HG03103 (cell line): ENCODE data around the gene ATP11A.
"Not testable (repeated sequence)": the region's sequence is repeated elsewhere in the genome, so short reads cannot be mapped to it uniquely, and the experiment has no call there.

Experiments used
- ATAC-seq: cut with Tn5 transposase; IDR thresholded peaks from one replicate; pipeline ENCODE4 v1.9.1; 2021; ENCODE audit warnings: low read depth; ENCODE audit not compliant: unreplicated experiment

Gene ATP11A

DNA sequence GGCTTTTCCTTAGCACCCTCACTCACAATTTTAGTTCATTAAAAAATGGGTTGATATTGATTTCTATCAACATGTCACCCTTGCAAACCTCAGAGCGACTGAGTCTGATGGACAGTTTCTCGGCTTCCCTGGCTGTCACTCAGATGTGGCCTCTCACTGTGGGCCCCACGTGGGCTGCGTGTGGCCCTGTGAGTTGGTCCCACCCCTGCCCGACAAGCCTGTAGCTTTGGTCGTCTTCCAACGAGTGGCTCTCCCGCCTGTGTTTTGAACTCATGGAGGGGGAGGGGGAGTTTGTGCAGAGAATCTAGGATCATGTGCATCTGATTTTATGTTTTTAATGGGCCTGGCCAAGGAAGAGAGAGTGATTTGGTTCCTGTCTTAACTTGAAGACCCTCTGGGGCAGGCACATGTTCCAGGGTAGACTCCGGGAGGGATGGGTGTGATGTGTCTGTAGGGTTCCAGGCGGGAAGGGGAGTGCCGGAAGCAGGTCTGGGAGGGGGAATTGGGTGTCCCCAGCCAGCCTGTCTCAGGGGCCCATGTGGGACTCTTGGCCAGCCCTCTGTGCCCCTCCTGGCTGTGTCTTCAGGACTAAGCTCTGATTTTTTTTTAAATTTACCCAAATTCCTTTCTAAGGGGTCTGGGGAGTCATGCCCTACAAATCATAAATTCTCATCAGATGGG lies 18.9 kb downstream of the ATP11A start:
- no peak for ATAC-seq

DNA sequence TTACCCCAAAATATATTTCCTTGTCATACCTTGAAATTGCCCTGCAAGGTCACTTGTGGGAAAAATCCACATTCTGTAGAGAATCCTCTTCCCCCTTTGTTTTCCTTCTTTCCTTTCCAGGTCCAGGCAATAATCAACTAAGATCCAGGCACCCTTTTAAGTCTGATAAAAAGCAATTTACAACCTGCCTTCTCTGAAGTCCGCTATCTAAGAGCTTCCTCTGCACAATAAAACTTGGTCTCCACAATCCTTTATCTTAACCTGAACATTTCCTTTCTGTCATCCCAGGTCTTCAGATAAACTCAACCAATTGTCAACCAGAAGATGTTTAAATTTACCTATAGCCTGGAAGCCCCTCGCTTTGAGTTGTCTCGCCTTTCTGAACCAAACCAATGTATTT lies 19.5 kb downstream of the ATP11A start:
- not testable (repeated sequence) for ATAC-seq

DNA sequence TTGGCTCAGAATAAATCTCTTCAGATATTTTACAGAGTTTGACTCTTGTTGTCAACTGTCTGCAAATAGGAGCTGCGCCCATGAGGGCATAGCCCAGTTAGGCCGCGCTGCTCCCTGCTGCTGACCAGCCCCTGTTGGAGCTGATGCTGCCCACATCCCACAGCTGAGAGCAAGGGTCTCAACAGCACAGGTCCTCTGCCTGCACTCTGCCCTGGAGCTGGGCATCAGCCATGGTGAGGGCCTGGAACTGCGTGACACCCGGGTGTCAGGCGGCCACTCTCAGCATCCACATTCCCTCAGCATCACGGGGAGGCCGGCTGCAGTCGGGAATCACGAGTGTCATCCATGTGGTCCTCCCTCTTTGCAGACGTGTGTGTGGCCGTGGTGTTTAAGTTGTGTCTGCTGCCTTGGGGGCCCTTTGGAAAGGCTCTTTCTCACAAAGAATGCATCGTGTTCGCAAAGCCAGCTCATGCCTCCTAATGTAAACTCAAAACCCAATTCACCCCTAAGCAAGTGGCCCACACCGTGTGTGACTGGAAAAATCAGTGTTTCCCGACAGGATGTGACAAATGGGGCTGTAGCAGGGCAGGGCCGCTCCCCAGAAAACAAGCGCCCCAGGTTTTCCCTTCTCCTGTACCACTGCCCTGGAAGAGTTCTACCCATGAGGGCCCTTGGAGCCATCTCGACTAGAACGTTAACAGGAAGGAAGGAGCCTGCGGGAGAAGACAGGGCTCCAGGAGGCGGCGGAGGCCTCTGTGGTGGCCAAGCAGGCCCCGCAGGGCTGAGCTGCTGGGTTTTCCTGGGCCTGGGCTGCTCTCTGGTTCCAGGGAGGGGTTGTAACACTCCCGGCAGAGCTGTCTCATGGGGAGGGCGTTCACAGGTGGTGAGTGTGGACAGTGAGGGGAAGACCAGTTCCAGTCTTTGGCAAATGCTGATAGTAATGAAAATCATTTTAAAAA lies 20.3 kb downstream of the ATP11A start:
- no peak for ATAC-seq

DNA sequence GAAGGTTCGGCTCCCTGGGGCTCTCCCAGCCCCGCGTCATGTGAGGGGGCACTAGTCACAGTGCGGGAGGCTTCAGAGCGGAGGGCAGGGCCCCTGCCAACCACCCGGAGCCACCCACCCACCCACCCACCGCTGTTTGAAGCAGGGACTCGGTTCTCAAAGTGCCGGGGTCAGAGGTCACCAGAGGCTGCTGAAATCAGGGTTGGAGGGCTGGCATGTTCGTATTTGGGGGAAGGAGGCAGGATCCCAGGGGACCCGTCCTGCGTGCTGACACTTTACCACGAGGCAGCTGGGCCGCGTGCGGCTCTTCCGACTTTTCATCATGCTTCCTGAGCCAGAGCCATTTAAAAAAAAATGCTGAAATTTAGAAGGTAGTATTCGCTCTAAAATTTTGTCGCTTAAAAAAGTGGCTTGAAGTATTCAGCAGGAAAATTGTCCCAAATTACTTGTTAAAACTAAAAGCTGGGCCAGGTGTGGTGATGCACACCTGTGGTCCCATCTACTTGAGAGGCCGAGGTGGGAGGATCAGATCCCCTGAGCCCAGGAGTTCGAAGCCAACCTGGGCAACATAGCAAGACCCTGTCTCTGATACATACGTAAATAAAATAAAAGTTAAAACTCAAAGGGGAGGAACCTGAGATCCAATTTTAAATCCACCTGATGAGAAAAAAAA lies 21.2 kb downstream of the ATP11A start:
- no peak for ATAC-seq

DNA sequence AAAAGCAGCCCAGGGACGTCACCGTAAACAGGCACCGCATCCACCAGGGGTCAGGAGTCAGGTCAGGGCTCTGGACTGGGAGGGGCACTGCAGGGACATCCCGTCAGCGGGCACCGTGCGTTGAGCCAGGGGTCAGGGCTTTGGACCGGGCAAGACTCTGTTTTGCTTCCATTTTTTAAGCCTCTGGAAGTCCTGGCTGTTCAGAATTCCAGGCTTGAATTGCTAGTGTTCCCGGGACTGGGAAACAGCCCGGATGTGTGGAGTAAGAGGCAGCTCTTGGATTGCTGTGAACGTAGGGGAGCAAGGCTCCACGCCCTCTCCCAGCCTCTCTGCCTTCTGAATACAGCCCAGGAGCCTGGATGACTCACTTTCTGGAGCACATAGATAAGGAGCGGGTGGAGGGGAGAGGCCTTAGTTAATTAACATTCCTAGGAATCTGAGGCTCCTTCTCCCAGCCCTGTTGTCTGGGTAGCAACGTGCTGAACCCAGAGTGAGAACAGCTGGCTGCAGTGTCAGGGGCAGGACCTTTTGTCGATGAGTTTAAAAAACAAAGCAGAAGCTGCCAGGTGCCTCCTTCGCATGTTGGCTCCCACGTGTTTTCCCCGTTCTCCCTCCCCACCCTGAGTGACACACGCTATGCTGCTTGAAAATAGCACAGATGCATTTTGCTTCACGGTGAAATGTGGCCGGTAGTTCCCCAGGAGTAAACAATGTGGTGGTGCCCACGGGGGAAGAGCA lies 21.9 kb downstream of the ATP11A start:
- ATAC-seq: peak; percentile 62

DNA sequence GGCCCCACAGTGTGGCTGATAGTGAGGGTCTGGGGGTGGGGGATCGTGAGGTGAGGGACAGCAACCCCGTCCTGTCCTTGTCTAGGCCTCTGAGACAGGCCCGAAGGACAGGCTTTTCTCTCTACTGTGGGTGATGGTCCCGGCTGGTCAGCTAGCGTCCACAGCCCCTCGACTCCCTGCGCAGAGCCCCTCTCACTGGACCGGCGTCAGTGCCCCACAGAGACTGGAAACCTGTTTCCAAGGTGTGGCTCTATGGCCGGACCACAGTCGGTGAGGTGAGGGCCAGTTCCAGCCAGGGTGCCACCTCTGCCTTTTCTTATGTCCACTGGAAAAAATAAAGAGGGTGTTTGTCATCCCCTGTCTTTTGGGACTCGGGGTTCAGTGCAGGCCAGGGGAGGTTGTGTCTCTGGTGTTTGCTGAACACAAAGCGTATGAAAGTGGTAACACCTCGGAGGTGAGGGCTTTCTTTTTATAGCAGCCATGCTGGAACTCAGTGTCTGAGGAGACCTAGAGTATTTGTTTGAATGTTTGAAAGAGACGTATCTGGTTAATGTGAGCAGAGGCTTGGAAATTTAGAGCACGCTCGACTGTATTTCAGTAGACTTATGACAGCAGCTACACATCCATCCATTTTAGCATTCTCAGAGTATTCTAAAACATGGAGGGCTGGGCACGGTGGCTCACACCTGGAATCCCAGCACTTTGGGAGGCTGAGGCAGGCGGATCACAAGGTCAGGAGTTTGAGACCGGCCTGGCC lies 22.8 kb downstream of the ATP11A start:
- ATAC-seq: no peak

DNA sequence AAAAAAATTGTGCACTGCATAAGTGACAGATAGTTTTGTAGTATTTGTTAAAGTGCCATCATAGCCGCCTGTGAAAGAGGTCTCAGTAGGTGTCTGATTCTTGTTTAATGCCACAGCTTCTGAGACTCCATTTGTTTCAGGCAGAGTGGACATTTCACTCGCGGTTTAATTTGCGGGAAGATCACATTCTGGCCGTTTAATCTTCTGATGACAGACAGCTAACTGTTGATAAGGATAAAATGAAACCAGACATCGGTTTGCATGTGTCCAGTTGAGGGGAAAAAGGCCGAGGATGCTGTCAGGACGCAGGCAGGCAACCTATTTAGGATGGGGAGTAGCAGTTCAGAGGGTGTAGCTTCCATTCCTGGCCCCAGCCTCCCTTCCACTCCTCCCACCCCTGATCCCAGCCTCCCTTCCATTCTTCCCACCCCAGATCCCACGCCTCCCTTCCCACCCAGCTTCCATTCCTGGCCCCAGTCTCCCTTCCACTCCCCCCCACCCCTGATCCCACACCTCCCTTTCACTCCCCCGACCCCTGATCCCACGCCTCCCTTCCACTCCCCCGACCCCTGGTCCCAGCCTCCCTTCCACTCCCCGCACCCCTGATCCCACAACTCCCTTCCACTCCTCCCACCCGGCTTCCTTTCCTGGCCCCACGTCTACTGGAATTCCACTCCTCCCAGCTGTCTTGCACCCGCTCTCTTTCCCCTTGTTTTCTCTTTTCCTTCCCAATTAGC lies 23.8 kb downstream of the ATP11A start:
- no peak for ATAC-seq

DNA sequence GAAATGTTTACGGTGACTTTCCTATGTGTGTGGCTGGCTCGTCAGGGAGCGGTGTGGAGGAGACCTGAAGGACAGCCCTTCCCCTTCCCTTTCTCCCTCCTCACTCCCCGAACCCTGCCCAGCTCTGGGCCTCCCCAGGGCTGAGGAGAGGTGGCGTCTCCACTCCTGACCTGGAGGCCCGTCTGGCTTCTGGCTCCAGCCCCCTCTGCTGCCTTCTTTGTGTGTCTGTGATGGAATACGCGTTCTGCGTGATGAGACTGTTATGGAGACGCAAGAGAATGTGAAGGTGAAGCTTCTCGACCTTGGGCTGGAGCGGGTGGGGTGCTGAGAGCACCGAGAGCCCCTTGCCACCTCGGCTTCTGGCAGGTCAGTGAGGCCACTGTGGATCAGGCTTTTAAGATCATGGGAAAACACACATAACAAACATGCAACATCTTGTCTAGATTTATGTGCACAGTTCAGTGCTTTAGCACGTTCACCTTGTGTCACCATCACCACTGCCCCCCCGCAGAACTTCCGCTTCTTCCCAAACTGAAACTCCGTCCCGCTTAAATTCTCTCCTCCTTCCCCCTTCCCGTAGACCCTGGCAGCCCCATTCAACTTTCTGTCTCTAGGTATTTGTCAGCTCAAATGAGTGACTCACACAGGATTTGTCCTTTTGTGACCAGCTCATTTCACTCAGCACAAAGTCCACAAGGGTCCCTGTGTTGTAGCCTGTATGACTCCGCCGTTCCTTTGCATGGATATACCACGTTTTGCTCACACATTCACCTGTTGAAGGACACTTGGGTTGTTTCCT lies 24.7 kb downstream of the ATP11A start:
- no peak for ATAC-seq

DNA sequence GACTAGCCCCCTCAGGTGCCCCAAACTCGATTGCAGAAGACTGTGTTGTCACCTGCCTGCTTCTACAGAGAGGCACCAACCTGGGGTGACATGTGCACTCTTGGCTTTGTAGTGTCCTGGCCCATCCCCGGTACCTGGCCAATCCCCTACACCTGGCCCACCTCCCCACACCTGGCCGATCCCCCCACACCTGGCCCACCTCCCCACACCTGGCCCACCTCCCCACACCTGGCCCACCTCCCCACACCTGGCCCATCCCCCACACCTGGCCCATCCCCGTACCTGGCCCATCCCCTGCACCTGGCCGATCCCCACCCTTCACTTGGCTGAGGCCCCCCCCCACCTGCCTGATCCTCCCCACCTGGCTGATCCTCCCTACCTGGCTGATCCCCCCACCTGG lies 25.4 kb downstream of the ATP11A start:
- no peak for ATAC-seq

DNA sequence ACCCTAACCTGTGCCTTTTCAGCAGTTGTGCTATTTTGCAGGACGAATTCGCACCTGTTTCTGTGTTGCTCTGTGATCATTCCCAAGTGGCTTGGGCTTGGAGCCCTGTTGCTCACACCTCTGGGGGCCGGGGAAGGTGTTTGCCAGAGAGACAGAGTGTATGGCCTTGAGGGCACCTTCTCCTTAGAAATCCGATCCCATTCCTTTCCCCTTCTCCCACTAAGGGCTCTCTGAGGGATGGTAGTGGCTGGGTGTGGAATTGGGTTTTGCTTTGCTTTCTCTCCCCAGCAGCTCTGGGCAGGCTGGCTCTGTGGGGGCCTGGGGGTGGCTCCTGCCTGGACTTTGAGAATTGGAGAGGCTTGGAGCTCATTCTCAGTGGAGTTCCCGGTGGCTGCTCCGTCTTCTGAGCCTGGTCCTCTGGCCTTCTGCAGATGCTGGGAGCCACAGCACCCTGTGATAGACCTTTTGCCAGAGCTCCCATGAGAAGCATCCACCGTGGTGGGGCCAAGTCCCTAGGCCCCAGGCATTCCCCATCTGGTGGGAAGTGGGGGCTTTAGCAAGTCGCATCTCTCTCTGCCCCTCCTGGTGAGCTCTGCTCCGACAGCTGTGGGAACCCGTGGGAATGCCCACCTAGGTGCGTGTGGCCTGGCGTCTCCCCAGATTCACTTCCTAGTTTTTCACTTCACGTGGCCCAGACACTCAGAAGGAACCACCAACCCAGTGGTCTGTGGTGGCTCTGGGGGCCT lies 26.1 kb downstream of the ATP11A start:
- no peak for ATAC-seq

DNA sequence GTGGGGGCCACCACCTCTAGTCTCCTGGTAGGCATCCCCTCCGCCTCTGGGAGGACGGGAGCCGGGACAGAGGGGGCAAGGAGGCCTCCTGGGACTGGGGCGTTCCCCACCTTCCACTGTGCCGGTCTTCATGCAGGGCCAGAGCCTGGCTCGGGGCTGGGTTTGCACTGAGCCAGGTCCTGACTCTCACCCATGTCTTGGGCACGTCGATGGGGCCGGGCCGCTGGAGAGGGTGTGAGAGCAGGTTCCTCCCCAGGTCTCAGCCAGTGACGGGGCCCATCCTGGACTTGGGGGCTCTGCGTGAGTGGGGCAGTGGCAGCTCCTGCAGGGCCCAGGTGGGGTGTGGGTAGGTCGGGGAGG lies 26.6 kb downstream of the ATP11A start:
- no peak for ATAC-seq

DNA sequence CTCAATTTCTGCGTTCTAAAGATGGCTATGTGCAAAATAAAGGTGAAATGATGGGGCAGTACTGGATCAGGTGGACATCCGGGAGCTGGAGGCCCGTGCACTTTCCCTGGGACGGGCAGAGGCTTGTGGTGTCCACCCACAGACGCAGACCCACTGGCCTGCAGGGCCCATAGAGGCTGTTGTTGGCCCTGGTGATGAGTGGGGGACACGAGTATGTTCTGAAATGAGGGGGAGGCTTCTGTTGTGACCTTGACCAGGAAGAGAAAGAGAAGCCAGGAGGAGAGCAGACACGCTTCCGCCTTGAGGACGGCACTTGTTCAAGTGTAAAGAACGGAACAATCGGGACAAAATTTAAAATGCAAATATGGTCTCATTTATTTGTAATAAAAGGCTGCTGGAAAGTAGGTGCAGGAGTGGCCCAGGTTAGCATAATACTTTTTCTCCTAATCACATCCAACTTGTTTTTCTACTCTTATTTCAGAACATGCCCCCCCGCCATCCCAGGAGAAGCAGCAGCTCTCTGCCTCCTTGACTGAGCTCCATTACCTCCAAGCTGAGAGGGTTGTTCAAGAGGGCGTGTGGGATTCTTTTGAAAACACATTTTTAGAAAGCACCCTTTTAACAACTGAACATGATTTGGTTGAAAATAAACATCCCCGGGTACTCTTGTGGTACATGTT lies 27.1 kb downstream of the ATP11A start:
- ATAC-seq: no peak

DNA sequence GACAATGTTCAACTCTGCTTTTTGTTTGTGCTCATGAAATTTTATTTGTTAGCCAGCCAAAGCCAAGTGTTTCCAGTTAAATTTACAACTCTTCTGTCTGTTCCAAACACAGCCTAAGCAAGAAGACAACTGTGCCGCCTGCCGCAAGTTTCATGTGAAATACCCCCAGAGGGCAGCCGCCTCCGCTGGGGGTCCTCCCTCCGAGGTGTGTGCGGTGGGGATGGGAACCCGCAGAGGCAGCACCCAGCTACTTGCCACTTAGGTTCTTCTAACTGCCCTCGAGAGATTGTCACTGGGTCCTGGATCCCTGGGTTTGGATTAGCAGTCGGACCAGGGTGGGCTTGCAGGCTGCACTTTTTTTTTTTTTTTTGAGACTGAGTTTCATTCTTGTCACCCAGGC lies 28.5 kb downstream of the ATP11A start:
- no peak for ATAC-seq

DNA sequence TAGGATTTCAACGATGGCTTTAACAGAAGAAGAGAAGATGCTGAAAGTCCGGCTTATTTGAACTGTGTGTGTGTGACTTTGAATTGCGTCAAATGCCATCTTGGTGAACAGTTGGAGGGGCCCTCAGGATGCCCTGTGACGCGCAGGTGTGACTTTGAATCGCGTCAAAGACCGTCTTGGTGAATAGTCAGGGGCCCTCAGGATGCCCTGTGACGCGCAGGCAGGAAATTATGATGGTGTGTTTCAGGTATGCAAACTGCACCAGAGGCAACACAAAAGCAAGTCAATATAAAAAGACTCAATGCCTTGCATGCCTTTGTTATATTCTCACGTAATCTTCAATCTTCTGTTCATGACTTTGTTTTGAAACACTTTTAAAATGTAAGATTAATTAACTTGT lies 29.2 kb downstream of the ATP11A start:
- no peak for ATAC-seq

DNA sequence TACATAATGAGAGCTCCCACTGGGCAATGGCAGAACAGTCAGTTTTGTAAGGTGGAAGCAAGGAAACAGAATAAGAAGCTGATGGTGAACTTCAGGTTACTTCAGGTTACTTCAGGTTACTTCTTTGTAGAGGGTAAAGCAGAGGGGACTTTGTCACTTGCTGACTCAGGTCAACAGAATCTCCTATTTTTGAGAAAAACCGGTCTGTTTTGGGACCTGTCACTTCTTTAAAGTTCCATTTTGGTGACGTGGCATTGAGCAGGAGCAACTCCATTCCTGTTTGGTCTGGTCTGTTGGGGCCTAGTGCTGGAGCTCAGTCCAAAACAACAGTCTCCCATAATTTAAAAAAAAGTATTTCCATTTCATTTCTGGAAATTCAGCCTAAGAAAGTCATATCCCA lies 29.7 kb downstream of the ATP11A start:
- no peak for ATAC-seq

DNA sequence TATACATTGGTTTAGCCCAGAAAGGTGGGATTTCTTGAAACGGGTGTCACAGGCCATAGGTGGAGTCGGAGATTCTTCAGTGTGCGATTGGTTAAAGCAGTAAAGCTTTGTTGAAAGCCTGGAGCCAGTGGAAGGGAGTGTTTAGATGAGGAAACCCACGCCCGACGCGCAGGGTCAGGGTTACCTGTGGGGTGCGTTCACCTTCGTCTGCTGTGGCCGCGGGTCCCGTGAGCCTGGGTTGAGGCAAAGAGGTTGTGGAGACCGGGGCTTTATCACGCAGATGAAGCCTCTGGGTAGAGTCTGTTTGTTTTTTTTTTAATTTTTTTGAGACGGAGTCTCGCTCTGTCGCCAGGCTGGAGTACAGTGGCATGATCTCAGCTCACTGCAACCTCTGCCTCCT lies 30.4 kb downstream of the ATP11A start:
- no peak for ATAC-seq

DNA sequence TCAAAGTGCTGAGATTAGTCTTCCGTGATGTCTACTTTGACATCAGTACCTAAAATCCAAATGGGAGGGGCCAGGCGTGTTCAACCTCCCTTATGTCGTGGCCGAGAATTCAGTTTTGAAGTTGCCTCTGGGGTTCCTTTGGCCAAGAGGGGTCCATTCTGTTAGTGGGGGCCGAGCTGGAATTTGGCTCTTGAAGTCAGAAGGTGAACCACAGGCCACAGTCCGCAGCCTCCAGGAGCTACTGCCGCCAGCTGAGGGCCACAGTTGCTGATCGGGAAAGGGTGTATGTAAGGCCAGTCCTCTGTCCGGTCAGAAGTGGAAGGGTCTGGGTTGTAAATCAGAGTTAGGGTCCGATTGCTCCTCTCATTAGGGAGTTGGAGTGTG lies 31.0 kb downstream of the ATP11A start:
- ATAC-seq: no peak
